HG02623 (cell line): ENCODE data around the gene ARHGEF10L.

Source experiments
- ATAC-seq: cut with Tn5 transposase; IDR thresholded peaks from one replicate; pipeline ENCODE4 v1.9.1; 2021; ENCODE audit warnings: moderate library complexity; ENCODE audit not compliant: unreplicated experiment

The ARHGEF10L gene

GRCh38 chr1:17588048-17588871, 48.8 kb downstream of the ARHGEF10L start:
- ATAC-seq = no peak

GRCh38 chr1:17591814-17592430, 52.4 kb downstream of the ARHGEF10L start:
- no peak for ATAC-seq

- ATAC-seq = no peak
Observed at GRCh38 chr1:17594026-17594425, 54.5 kb downstream of the ARHGEF10L start.

GRCh38 chr1:17594690-17595601, 55.4 kb downstream of the ARHGEF10L start:
- no peak for ATAC-seq

DNA sequence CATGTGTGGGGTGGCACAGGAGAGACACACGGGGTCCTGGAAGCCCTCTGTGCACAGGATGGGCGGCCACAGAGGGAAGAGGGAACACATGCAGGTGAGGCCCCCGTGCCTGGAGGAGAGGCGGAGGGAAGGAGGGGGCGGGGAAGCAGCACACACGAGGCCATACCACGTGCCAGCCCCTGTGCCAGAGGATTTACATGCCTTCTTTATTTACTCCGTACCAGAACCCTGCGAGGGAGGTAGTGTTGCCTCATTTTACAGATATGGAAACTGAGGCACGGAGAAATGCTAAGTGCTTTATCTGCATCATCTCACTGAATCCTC, 56.1 kb downstream of the ARHGEF10L start:
- no peak for ATAC-seq

DNA sequence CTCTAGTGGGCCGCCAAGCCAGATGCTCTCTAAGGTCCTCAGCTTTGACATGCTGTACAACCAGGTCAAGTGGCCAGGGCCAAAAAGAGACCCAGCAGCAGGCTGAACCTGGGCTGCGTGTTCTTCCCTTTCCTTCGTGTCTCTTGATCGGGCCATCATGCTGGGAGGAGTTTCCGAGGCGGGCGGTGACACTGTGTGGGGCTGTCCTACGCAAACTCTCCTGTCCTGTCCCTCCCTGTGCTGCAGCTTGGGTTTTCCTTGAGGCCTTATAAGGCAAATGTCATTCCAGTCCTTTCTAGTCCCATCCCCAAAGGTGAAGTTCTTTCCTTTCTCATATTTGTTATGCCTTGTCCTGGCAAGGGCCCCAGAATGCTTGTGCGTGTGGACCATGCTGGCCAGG, 56.7 kb downstream of the ARHGEF10L start:
- ATAC-seq = no peak

DNA sequence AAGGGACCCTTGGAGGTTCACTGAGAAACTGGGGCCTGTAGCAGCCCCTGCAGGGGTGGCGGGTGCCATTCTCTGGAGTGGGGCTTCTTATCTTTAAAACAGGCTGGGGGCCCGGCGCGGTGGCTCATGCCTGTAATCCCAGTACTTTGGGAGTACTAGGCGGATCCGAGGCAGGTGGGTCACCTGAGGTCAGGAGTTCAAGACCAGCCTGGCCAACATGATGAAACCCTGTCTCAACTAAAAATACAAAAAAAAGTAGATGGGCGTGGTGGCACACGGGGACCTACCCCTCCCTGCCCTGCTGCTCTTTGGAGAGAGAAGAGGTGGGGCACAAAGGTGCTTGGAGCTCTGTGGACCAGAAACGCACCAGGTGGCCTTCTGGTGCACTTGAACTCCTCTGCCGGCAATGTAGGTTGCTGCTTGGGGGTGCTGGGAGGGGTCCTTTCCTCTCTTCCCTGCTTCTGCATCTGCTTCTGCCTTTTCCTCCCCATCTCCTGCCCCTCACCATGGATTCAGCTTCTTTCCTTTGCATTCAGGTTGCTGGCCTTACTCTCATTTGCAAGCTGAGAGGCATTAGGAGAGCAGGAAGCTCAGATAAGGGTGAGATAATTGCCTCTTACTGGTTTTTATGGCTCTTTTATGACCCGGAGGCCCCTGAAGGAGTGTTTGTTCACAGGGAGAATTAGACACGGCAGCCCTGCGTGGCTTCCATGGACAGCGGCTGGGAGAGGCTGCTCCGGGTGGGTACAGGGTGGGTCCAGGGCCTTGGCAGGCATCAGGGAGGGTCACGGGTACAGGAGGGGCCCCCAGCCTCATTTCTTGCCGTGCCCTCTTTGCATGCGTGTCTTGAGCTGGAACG, 57.4 kb downstream of the ARHGEF10L start:
- no peak for ATAC-seq

DNA sequence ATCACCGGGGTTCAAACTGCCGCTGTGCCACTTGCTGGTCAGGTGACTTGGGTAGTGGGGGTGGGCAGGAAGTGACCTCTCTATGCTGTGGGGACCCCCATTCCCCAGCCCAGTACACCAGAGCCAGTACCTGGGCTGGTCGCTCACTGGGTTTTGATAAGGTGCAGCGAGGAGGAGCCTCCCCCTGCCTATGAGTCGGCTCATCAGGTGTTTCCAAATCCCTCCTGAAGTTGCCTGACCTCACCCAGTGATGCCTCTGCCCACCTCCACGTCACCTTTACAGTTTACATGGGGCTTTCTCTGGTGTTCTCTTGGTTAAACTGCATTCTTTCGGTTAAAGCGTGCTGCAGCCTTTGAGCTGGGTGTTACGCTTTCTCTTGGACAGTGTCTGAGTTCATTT, 58.2 kb downstream of the ARHGEF10L start:
- ATAC-seq = no peak

GRCh38 chr1:17598251-17598650, 58.8 kb downstream of the ARHGEF10L start:
- no peak for ATAC-seq

GRCh38 chr1:17599291-17599953, 59.9 kb downstream of the ARHGEF10L start:
- no peak for ATAC-seq

GRCh38 chr1:17599954-17600300, 60.4 kb downstream of the ARHGEF10L start:
- no peak for ATAC-seq

GRCh38 chr1:17600321-17600720, 60.8 kb downstream of the ARHGEF10L start:
- no peak for ATAC-seq

DNA sequence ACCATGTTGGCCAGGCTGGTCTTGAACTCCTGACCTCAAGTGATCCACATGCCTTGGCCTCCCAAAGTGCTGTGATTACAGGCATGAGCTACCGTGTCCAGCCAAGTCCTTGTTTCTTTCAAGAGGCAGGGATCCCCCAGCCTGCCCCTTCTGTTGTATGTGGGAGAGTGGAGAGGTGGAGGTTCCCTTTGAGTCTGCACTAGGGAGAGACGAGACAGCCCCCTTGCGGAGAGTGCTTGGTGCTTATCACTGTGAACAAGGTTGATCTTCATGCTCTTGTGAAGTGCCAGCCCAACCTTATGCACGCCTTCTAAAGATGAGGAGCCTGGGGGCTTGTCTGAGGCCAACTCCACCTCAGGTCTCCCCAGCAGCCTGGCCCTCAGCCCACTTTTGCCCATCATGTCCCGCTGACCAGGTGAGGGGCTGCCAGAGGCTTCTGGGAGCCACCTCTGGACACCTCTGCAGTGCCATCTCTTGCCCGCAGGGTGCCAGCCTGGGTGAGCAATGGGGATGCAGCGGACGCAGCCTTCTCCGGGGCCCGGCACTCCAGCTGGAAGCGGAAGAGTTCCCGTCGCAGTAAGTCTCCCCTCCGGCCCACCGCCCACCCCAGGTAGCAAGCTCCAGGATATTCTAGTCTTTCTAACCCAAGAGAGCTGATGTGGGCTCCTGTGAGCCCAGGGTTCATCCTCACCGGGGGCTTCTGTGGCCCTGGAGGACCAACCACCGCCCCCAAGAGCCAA, 62.3 kb downstream of the ARHGEF10L start:
- ATAC-seq = no peak

GRCh38 chr1:17603091-17603841, 63.8 kb downstream of the ARHGEF10L start:
- ATAC-seq = no peak

GRCh38 chr1:17605582-17606344, 66.3 kb downstream of the ARHGEF10L start:
- ATAC-seq = no peak

- no peak for ATAC-seq
Observed at GRCh38 chr1:17606826-17607440, 67.4 kb downstream of the ARHGEF10L start.

DNA sequence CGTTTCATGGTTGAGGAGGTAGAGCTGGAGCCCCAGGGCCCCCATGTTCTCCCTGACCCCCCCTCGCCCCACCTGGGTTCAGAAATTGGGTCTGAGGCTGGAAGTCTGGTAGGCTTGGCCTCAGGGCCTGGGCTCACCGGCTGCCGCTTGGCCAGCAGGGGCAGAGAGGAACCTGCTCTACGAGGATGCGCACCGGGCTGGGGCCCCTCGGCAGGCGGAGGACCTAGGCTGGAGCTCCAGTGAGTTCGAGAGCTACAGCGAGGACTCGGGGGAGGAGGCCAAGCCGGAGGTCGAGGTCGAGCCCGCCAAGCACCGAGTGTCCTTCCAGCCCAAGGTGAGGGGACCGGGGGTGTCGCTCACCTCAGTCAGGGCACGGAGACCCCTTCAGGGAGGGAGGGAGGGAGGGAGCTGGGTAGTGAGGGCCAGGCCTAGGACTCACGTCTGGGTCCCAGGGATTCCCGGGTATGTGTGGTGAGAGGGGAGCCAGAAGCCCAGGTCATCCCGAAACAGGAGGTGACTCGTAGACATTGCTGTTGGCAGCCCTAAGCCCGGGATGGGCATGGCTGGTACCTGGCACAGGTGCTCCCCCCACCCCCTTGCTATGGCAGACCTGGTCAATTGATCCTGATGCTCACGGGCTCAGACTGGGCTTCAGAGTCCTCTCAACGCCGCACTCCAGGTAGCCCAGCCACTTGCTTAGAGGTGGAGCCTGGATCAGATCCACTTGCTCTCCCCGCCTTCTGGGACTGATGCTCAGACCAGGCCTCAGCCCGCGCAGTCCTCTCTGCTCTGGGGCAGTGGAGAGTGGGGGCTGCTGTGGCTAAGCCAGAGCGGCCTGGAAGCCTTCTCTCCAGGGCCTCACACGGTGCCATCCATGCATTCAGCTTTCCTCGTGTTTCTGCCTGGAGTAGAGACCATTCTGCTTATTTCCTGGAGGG, 68.4 kb downstream of the ARHGEF10L start:
- no peak for ATAC-seq
